A673 (cell line): ENCODE measurements around the gene FNIP1. TPM values are rescaled to one million over a fixed set of nuclear protein-coding genes. Genes with fewer than 3 reads are reported as not detected.

Experiments used
- BruUV-seq: library from RNA; stranded (reverse); fragments of 400-500 nt; replicated peaks from 2 replicates; lab custom pipeline; 2021; lab: Mats Ljungman, UMichigan
- CTCF ChIA-PET: fragments of 300-600 bp; sonication (Branson Sonifier 250); formaldehyde crosslinking; loops from one replicate; lab custom pipeline; 2022; ENCODE audit warnings: antibody characterized with exemption; lab: Charles Lee
- POLR2A ChIA-PET: fragments of 300-600 bp; sonication (Branson Sonifier 250); formaldehyde crosslinking; loops from one replicate; lab custom pipeline; 2022; ENCODE audit warnings: antibody characterized with exemption; ENCODE audit not compliant: low non-redundant PET; lab: Charles Lee
- DNase-seq: peaks from one replicate; pipeline ENCODE4 v3.0.0-alpha.2; 2015; ENCODE audit warnings: low spot score
- H3K27ac ChIP-seq: fragments of 200-600 bp; sonication (generic); 2 replicates; pipeline ENCODE4 v1.5.1; 2016; ENCODE audit warnings: mixed run types, low read depth, mild to moderate bottlenecking, mixed read lengths, antibody characterized with exemption, low read length; ENCODE audit not compliant: poor library complexity, severe bottlenecking
- H3K27me3 ChIP-seq: fragments of 200-600 bp; sonication (generic); replicated peaks from 2 replicates; pipeline ENCODE4 v1.6.1; 2017; ENCODE audit warnings: mixed run types, low read depth, mild to moderate bottlenecking, mixed read lengths, antibody characterized with exemption, low read length; ENCODE audit not compliant: insufficient read depth, poor library complexity
- H3K36me3 ChIP-seq: fragments of 200-600 bp; sonication (generic); 2 replicates; pipeline ENCODE4 v1.6.1; 2016; ENCODE audit warnings: mixed run types, mild to moderate bottlenecking, mixed read lengths, antibody characterized with exemption, low read length; ENCODE audit not compliant: insufficient read depth, poor library complexity, severe bottlenecking
- H3K4me1 ChIP-seq: fragments of 200-600 bp; sonication (generic); 2 replicates; pipeline ENCODE4 v1.6.1; 2017; ENCODE audit warnings: mixed run types, mild to moderate bottlenecking, mixed read lengths, antibody characterized with exemption, low read length; ENCODE audit not compliant: insufficient read depth, poor library complexity, severe bottlenecking
- H3K4me3 ChIP-seq: fragments of 200-600 bp; sonication (generic); 2 replicates; pipeline ENCODE4 v1.5.1; 2016; ENCODE audit warnings: low read depth, mixed run types, mild to moderate bottlenecking, mixed read lengths, low read length; ENCODE audit not compliant: poor library complexity, severe bottlenecking
- H3K9me3 ChIP-seq: fragments of 200-600 bp; sonication (generic); 2 replicates; pipeline ENCODE4 v1.6.1; 2016; ENCODE audit warnings: mixed run types, low read depth, mild to moderate bottlenecking, mixed read lengths, antibody characterized with exemption, low read length; ENCODE audit not compliant: poor library complexity, severe bottlenecking
- EZH2 ChIP-seq: fragments of 200-600 bp; sonication (generic); IDR thresholded peaks from 2 replicates; pipeline ENCODE4 v1.6.1; 2017; ENCODE audit warnings: borderline replicate concordance, low read depth, mild to moderate bottlenecking, mixed read lengths, antibody characterized with exemption, low read length; ENCODE audit not compliant: poor library complexity, severe bottlenecking
- intact Hi-C: fragments of 100-400 bp; cut with micrococcal nuclease; formaldehyde crosslinking; loops from one replicate; pipeline ENCODE4 v1.10.0; 2022; ENCODE audit not compliant: unreplicated experiment
- total RNA-seq: library from RNA; stranded (reverse); gene quantifications from 2 replicates; pipeline ENCODE4 v1.2.3, GENCODE V29; 2021
- TF ChIP-seq, protein P1 (sequence below): fragments of 300-800, 200-600 bp; sonication (generic); conservative IDR thresholded peaks from 2 replicates; pipeline ENCODE4 v1.5.1; 2017; ENCODE audit warnings: low read depth, mild to moderate bottlenecking, antibody characterized with exemption, low read length, moderate library complexity, mixed read lengths

FNIP1 gene
- total RNA-seq, 1 experiment from 2014 or later, result 22.9 TPM

DNA sequence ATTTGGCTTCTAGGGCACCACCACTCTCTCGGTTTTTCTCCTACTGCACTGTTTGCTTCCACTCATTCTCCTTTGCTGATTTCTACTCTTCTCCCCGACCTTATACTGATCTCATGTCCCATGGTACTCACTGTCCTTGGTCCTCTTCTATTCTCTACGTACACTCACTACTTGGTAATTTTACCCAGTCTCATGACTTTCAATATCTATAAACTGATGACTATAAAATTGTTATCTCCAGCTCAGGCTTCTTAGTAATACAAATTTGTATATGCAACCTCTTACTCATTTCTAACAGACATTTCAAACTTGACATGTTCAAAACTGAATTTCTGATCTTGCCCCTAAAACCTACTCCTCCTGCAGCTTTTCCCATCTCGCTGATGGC lies 165.9 kb downstream of the FNIP1 start:
- no peaks in the 10 kb centered on the region for H3K9me3 ChIP-seq
- H3K27ac ChIP-seq, result no peak overlapping the region
- BruUV-seq, result no TSS peak
- intact Hi-C loops, result no loop called here
- peaks cover 9% of the 10 kb centered on the region for H3K4me1 ChIP-seq
- H3K4me3 ChIP-seq, result no peak overlapping the region
- no peak for DNase-seq
- ChIA-PET CTCF (no interaction called here), POLR2A (no interaction called here)
- H3K36me3 ChIP-seq, result no peaks in the 10 kb centered on the region
- H3K27me3 ChIP-seq, result no peaks in the 10 kb centered on the region
- TF ChIP-seq, protein P1, sequence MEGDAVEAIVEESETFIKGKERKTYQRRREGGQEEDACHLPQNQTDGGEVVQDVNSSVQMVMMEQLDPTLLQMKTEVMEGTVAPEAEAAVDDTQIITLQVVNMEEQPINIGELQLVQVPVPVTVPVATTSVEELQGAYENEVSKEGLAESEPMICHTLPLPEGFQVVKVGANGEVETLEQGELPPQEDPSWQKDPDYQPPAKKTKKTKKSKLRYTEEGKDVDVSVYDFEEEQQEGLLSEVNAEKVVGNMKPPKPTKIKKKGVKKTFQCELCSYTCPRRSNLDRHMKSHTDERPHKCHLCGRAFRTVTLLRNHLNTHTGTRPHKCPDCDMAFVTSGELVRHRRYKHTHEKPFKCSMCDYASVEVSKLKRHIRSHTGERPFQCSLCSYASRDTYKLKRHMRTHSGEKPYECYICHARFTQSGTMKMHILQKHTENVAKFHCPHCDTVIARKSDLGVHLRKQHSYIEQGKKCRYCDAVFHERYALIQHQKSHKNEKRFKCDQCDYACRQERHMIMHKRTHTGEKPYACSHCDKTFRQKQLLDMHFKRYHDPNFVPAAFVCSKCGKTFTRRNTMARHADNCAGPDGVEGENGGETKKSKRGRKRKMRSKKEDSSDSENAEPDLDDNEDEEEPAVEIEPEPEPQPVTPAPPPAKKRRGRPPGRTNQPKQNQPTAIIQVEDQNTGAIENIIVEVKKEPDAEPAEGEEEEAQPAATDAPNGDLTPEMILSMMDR, result no peak
- TF ChIP-seq EZH2, result no peak

DNA sequence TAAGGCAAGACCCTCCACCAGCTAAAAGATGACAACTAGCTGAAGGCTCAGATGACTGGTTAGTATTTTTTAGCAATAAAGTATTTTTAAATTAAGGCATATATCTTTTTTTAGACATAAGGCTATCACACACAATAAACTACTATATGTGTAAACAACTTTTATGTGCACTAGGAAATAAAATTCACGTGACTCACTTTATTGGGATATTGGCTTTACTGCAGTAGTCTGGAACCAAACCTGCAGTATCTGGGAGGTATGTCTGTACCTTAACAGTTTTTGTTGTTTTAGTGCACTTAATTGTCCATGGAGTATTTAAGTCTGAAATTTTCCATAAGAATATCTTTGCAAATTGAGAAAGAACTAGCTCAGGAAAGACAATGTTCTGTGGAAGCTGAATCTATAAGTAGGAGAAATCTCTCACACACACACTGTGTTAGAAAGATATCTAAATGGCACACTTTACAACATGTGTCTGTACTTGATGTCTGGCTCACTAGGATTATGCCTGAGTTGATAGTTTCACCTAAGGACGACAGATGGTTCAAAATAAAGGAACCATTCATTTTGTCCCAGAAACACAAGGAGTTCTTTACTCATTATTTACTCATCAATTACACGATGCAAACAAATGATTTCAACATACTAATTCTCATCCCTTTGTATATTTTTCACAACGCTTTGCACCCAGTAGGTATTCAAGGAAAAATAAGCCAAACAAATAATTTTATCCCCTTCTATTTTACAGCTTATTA lies 166.4 kb downstream of the FNIP1 start:
- DNase-seq, result no peak
- H3K27me3 ChIP-seq, result no peaks in the 10 kb centered on the region
- intact Hi-C loops, result no loop called here
- ChIA-PET POLR2A (no interaction called here), CTCF (no interaction called here)
- H3K4me3 ChIP-seq, result no peak overlapping the region
- H3K36me3 ChIP-seq, result no peaks in the 10 kb centered on the region
- no peaks in the 10 kb centered on the region for H3K9me3 ChIP-seq
- no TSS peak for BruUV-seq
- H3K27ac ChIP-seq, result no peak overlapping the region
- TF ChIP-seq, protein P1, result no peak
- no peak for TF ChIP-seq EZH2
- peaks cover 9% of the 10 kb centered on the region for H3K4me1 ChIP-seq

DNA sequence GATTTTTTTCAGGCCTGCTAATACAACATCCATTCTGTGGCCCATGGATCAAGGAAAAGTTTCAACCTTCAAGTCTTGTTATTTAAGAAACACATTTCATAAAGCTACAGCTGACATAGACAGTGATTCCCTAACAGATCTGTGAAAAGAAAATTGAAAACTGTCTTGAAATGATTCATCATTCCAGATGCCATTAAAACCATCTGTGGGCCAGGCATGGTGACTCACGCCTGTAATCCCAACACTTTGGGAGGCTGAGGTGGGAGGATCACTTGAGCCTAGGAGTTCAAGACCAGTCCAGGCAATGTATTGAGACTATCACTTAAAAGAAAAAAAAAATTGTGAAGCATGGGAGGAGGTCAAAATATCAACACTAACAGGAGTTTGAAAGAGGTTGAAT lies 167.8 kb downstream of the FNIP1 start:
- Histone ChIP-seq H3K27ac (no peak overlapping the region), H3K36me3 (no peaks in the 10 kb centered on the region), H3K4me3 (no peak overlapping the region), H3K9me3 (no peaks in the 10 kb centered on the region), H3K27me3 (no peaks in the 10 kb centered on the region), H3K4me1 (peaks cover 9% of the 10 kb centered on the region)
- intact Hi-C loops, result no loop called here
- DNase-seq, result peak; percentile 14
- no TSS peak for BruUV-seq
- ChIA-PET CTCF (no interaction called here), POLR2A (no interaction called here)
- TF ChIP-seq, protein P1, result no peak
- TF ChIP-seq EZH2, result no peak
